Endothelial cell (in vitro differentiated cells): ENCODE results near the gene RPL27A. TPM values are rescaled to one million over a fixed set of nuclear protein-coding genes. Genes with fewer than 3 reads are reported as not detected.
A peak's percentile ranks its signal among the peaks of the same experiment; 100 is the strongest.

Source experiments
- DNase-seq: peaks from one replicate; pipeline ENCODE4 v3.0.0; 2021; ENCODE audit warnings: low spot score
- H3K27ac Mint-ChIP-seq: one replicate; pipeline ENCODE4 v1.8.0; 2021; ENCODE audit warnings: mixed read lengths, inconsistent platforms; ENCODE audit not compliant: unreplicated experiment
- H3K27me3 Mint-ChIP-seq: one replicate; pipeline ENCODE4 v1.8.0; 2021; ENCODE audit warnings: mild to moderate bottlenecking, moderate library complexity, mixed read lengths, inconsistent platforms; ENCODE audit not compliant: unreplicated experiment
- H3K36me3 Mint-ChIP-seq: one replicate; pipeline ENCODE4 v1.8.0; 2021; ENCODE audit warnings: mild to moderate bottlenecking, low read depth, mixed read lengths, inconsistent platforms; ENCODE audit not compliant: unreplicated experiment
- H3K4me1 Mint-ChIP-seq: one replicate; pipeline ENCODE4 v1.8.0; 2021; ENCODE audit warnings: mild to moderate bottlenecking, mixed read lengths, inconsistent platforms; ENCODE audit not compliant: unreplicated experiment
- H3K4me3 Mint-ChIP-seq: one replicate; pipeline ENCODE4 v1.8.0; 2021; ENCODE audit warnings: mild to moderate bottlenecking, mixed read lengths, inconsistent platforms; ENCODE audit not compliant: unreplicated experiment
- H3K9me3 Mint-ChIP-seq: one replicate; pipeline ENCODE4 v1.8.0; 2021; ENCODE audit warnings: mixed read lengths, inconsistent platforms; ENCODE audit not compliant: unreplicated experiment
- CTCF ChIP-seq: fragments of 200-600 bp; sonication (generic); IDR thresholded peaks from one replicate; pipeline ENCODE4 v1.5.0; 2021; ENCODE audit warnings: antibody characterized with exemption; ENCODE audit not compliant: unreplicated experiment
- total RNA-seq: library from RNA; stranded (reverse); fragmentation: NEBNext Ultra II Directional; extraction: Animal tissue kit (Norgen Biotek cat#: 25700); gene quantifications from one replicate; pipeline ENCODE4 v1.2.1, GENCODE V29; 2021; ENCODE audit not compliant: unreplicated experiment

RPL27A gene
- total RNA-seq, 1 donor from 2014 or later, result 1,456 TPM

- peaks cover 65% of the 10 kb centered on the region for H3K36me3 Mint-ChIP-seq
- H3K4me3 Mint-ChIP-seq, result peak overlapping the region; percentile 9
- TF ChIP-seq CTCF, result no peak
- H3K27me3 Mint-ChIP-seq, result peaks cover 18% of the 10 kb centered on the region
- DNase-seq, result no peak
- H3K4me1 Mint-ChIP-seq, result peaks cover 42% of the 10 kb centered on the region
- H3K9me3 Mint-ChIP-seq, result no peaks in the 10 kb centered on the region
- H3K27ac Mint-ChIP-seq, result no peak overlapping the region
Measured at GRCh38 chr11:8709777-8710176, 27.2 kb downstream of the RPL27A start.

GRCh38 chr11:8711895-8712442 lies 29.4 kb downstream of the RPL27A start:
- no peak for DNase-seq
- no peak for TF ChIP-seq CTCF
- Mint-ChIP-seq H3K9me3 (no peaks in the 10 kb centered on the region), H3K4me1 (peaks cover 61% of the 10 kb centered on the region), H3K27ac (peak overlapping the region; percentile 12), H3K36me3 (peaks cover 51% of the 10 kb centered on the region), H3K4me3 (peak overlapping the region; percentile 53), H3K27me3 (peaks cover 11% of the 10 kb centered on the region)

GRCh38 chr11:8712506-8712905 lies 29.9 kb downstream of the RPL27A start:
- H3K27ac Mint-ChIP-seq, result no peak overlapping the region
- H3K27me3 Mint-ChIP-seq, result peaks cover 11% of the 10 kb centered on the region
- H3K4me1 Mint-ChIP-seq, result peaks cover 66% of the 10 kb centered on the region

GRCh38 chr11:8713760-8714454 lies 31.3 kb downstream of the RPL27A start:
- DNase-seq, result no peak
- TF ChIP-seq CTCF, result no peak
- Mint-ChIP-seq H3K4me1 (peaks cover 74% of the 10 kb centered on the region), H3K36me3 (peaks cover 45% of the 10 kb centered on the region), H3K9me3 (no peaks in the 10 kb centered on the region), H3K27me3 (peaks cover 11% of the 10 kb centered on the region), H3K4me3 (peak overlapping the region; percentile 79), H3K27ac (peak overlapping the region; percentile 67)

More at GRCh38 chr11:8712506-8712905, 29.9 kb downstream of the RPL27A start:
- Mint-ChIP-seq H3K9me3 (no peaks in the 10 kb centered on the region), H3K4me3 (no peak overlapping the region), H3K36me3 (peaks cover 50% of the 10 kb centered on the region)
- no peak for DNase-seq
- no peak for TF ChIP-seq CTCF

- Mint-ChIP-seq H3K9me3 (no peaks in the 10 kb centered on the region), H3K36me3 (peaks cover 37% of the 10 kb centered on the region), H3K27ac (peak overlapping the region; percentile 91), H3K4me3 (peak overlapping the region; percentile 79), H3K4me1 (peaks cover 78% of the 10 kb centered on the region), H3K27me3 (peaks cover 8% of the 10 kb centered on the region)
- TF ChIP-seq CTCF, result no peak
- DNase-seq, result no peak
Measured at GRCh38 chr11:8714622-8715225, 32.1 kb downstream of the RPL27A start.
